Fibroblast of the aortic adventitia (primary cell): ENCODE measurements around the gene ACAA1. TPM values are rescaled to one million over a fixed set of nuclear protein-coding genes. Genes with fewer than 3 reads are reported as not detected.

Experiments
- DNase-seq: peaks from one replicate; pipeline ENCODE4 v3.0.0-alpha.2; 2010; ENCODE audit warnings: low read depth
- H3K4me3 ChIP-seq: 2 replicates; pipeline ENCODE4 v1.5.1; 2011; ENCODE audit warnings: low read depth, mild to moderate bottlenecking, control low read depth, low read length, moderate library complexity
- CTCF ChIP-seq: IDR thresholded peaks from 2 replicates; pipeline ENCODE4 v1.5.1; 2011; ENCODE audit warnings: mild to moderate bottlenecking, low read length, control low read depth, inconsistent platforms; ENCODE audit not compliant: insufficient read depth
- total RNA-seq: library from RNA; depleted of rRNA; stranded (reverse); fragments of >200 nt; gene quantifications from 2 replicates; pipeline ENCODE4 v1.2.3, GENCODE V29; 2012; ENCODE audit warnings: low replicate concordance

Gene ACAA1
- total RNA-seq, 1 donor, result 20.6 TPM

DNA sequence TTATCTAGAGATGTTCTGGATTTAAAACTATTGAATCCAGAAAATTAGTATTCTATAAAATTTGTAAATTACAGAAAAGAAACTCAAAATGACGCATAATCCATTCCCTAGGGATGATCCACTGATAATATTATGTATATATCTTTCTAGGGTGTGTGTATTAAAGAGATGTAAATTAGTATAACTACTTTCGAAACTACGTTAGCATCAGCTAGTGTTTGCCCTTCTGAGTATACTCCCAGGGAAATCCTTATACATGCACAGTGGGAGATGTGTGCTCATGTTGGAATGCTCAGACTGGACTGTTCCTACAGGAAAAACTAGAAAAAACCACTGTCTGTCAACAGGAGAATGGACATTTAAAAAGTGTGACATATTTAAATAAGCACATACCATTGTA is 36.4 kb downstream of the ACAA1 start:
- H3K4me3 ChIP-seq, result no peak overlapping the region
- no peak for DNase-seq
- TF ChIP-seq CTCF, result no peak

GRCh38 chr3:38099518-38099917 is 37.4 kb downstream of the ACAA1 start:
- no peak for DNase-seq
- TF ChIP-seq CTCF, result no peak
- no peak overlapping the region for H3K4me3 ChIP-seq

- TF ChIP-seq CTCF, result no peak
- H3K4me3 ChIP-seq, result no peak overlapping the region
- no peak for DNase-seq
Observed at GRCh38 chr3:38098376-38098723, 38.6 kb downstream of the ACAA1 start.

- no peak overlapping the region for H3K4me3 ChIP-seq
- no peak for TF ChIP-seq CTCF
- no peak for DNase-seq
Observed at GRCh38 chr3:38097446-38098375, 39.2 kb downstream of the ACAA1 start.

GRCh38 chr3:38095669-38096483 is 41.1 kb downstream of the ACAA1 start:
- no peak for TF ChIP-seq CTCF
- no peak for DNase-seq
- no peak overlapping the region for H3K4me3 ChIP-seq

- H3K4me3 ChIP-seq, result no peak overlapping the region
- no peak for TF ChIP-seq CTCF
- no peak for DNase-seq
Observed at GRCh38 chr3:38094999-38095398, 41.9 kb downstream of the ACAA1 start.
